Pancreas (tissue), 10 donors: ENCODE data around the gene MAP2K2. TPM values are rescaled to one million over a fixed set of nuclear protein-coding genes. Genes with fewer than 3 reads are reported as not detected.

Experiments used
- ATAC-seq, 4 donors: fragments of 200-7000 bp; cut with Tn5 transposase; one replicate each; pipeline versions ENCODE4 v1.8.0 to v1.9.1; 2020; ENCODE audit warnings: mild to moderate bottlenecking in 4 of 4, moderate library complexity in 4 of 4
- DNase-seq, 6 donors: peaks; one replicate each; pipeline ENCODE4 v3.0.0-alpha.2; 2020
- FAIRE-seq: peaks from 2 replicates; lab custom pipeline; 2012; peaks lifted over from hg19 to GRCh38; lab: Jason Lieb, UNC
- H3K27ac ChIP-seq, 4 donors: fragments of 200-600 bp; sonication (generic); 1 replicate in 3 of 4; 2 replicates in 1 of 4; pipeline versions ENCODE4 v1.5.0 to v1.8.0; 2020
- H3K27me3 ChIP-seq, 4 donors: fragments of 200-600 bp; one replicate each; pipeline ENCODE4 v1.8.0; 2021
- H3K36me3 ChIP-seq, 3 donors: fragments of 200-600 bp; sonication (generic) in 1 of 3; one replicate each; pipeline versions ENCODE4 v1.5.0 to v1.8.0; 2020 to 2021
- H3K4me1 ChIP-seq, 3 donors: fragments of 200-600 bp; one replicate each; pipeline ENCODE4 v1.8.0; 2021
- H3K4me3 ChIP-seq, 4 donors: fragments of 200-600 bp; sonication (generic) in 2 of 4; one replicate each; pipeline versions ENCODE4 v1.5.0 to v1.8.0; 2020 to 2021
- H3K9me3 ChIP-seq, 4 donors: fragments of 200-600 bp; one replicate each; pipeline ENCODE4 v1.8.0; 2021
- CTCF ChIP-seq, 4 donors: fragments of 200-600 bp; sonication (generic) in 3 of 4; IDR thresholded peaks; one replicate each; pipeline versions ENCODE4 v1.5.0 to v1.8.0; 2021; ENCODE audit warnings: antibody characterized with exemption in 4 of 4
- WGBS, 2 donors: extraction: QIAGEN DNeasy Blood & Tissue Kit; methylation state at CpG; one replicate each; pipeline ENCODE4 v1.1.7; 2013; 5-methylcytosine and 5-hydroxymethylcytosine counted together
- intact Hi-C, 3 donors: fragments of 100-400 bp; cut with DNase I; formaldehyde crosslinking; loops; one replicate each; pipeline versions ENCODE4 v1.11.1 to v1.14.2; 2022
- polyA plus RNA-seq, 2 donors: library from polyadenylated mRNA; stranded (reverse); fragments of 200-250 nt; gene quantifications; one replicate each; pipeline ENCODE4 v1.2.3, GENCODE V29; 2013
- total RNA-seq, 6 donors: library from RNA; stranded (reverse); fragmentation: NEBNext Ultra II Directional in 4 of 6; extraction: Animal tissue kit (Norgen Biotek cat#: 25700) in 4 of 6; gene quantifications; one replicate each; pipeline versions ENCODE4 v1.2.1 to v1.2.4, GENCODE V29; 2021 to 2023
- donor health status: healthy with polysubstance abuse.
- donor health status: DM: no; HTN: no; CAD: no; lungs with moderate emphysema.
- donor health status: DM: no; HTN: no; CAD: no.
- donor health status: control.
- donor health status: control.
- donor health status: Bipolar disorder and iron deficiency.
- donor health status: DM: yes; HTN: yes; CAD: no.
- donor health status: DM: no; HTN: no; CAD: no.
- donor health status: DM: no; HTN: no; CAD: no.
- donor health status: DM: yes; HTN: yes; CAD: no.

The MAP2K2 gene
- total and polyA plus RNA-seq, 8 donors: 52.4 to 183 (median 74.2) TPM

- Histone ChIP-seq H3K36me3 (no peaks in the 10 kb centered on the region), H3K4me1 (peaks cover 36 to 56% (median 42%) of the 10 kb centered on the region in 3 donors), H3K27ac (peak overlapping the region; percentile 66 to 93 (median 82)), H3K9me3 (no peaks in the 10 kb centered on the region), H3K4me3 (peak overlapping the region in 3 of 4 donors; percentile 6 to 44 (median 34)), H3K27me3 (no peaks in the 10 kb centered on the region)
- intact Hi-C loops: no loop called here
- FAIRE-seq (no peak), ATAC-seq (peak in 1 of 4 donors; percentile 12), DNase-seq (peak in 5 of 6 donors; percentile 45 to 82 (median 57))
- WGBS, 2 donors: 20 to 26% methylated on average over 16 of the region's 16 CpGs
- TF ChIP-seq CTCF (IDR thresholded peaks at IDR 0.05): no peak
Observed at GRCh38 chr19:4060621-4061177, 63.2 kb downstream of the MAP2K2 start.

- peak in 2 of 4 donors; percentile 1 to 3 for ATAC-seq
- Histone ChIP-seq H3K4me3 (peak overlapping the region in 2 of 4 donors; percentile 34 to 44), H3K36me3 (no peaks in the 10 kb centered on the region), H3K27me3 (no peaks in the 10 kb centered on the region), H3K9me3 (no peaks in the 10 kb centered on the region), H3K4me1 (peaks cover 36 to 56% (median 42%) of the 10 kb centered on the region in 3 donors), H3K27ac (peak overlapping the region; percentile 66 to 93 (median 82))
- peak in 4 of 6 donors; percentile 50 to 81 (median 70) for DNase-seq
- intact Hi-C loops: no loop called here
- no peak for FAIRE-seq
- TF ChIP-seq CTCF (IDR thresholded peaks at IDR 0.05): no peak
- WGBS, 2 donors: 45 to 47% methylated on average over 42 of the region's 42 CpGs
Observed at GRCh38 chr19:4059891-4060620, 63.9 kb downstream of the MAP2K2 start.

- Histone ChIP-seq H3K4me1 (peaks cover 36 to 56% (median 42%) of the 10 kb centered on the region in 3 donors), H3K27me3 (no peaks in the 10 kb centered on the region), H3K4me3 (peak overlapping the region in 1 of 4 donors; percentile 44), H3K9me3 (no peaks in the 10 kb centered on the region), H3K36me3 (peaks cover 0 to 5% (median 5%) of the 10 kb centered on the region in 3 donors), H3K27ac (peak overlapping the region; percentile 66 to 93 (median 82))
- intact Hi-C loops: no loop called here
- peak in 3 of 6 donors; percentile 52 to 75 (median 58) for DNase-seq
- ATAC-seq: no peak
- no peak for TF ChIP-seq CTCF (IDR thresholded peaks at IDR 0.05)
- no peak for FAIRE-seq
- WGBS, 2 donors: 70 to 76% methylated on average over 19 of the region's 19 CpGs
Observed at GRCh38 chr19:4059453-4059871, 64.5 kb downstream of the MAP2K2 start.

- ATAC-seq (peak in 1 of 4 donors; percentile 0), FAIRE-seq (no peak), DNase-seq (peak in 2 of 6 donors; percentile 63 to 81)
- no peaks in the 10 kb centered on the region for H3K27me3 ChIP-seq
- H3K27ac ChIP-seq: peak overlapping the region; percentile 66 to 93 (median 82)
- no peaks in the 10 kb centered on the region for H3K9me3 ChIP-seq
- no peak overlapping the region for H3K4me3 ChIP-seq
- peaks cover 36 to 56% (median 42%) of the 10 kb centered on the region in 3 donors for H3K4me1 ChIP-seq
- no peak for TF ChIP-seq CTCF (IDR thresholded peaks at IDR 0.05)
- peaks cover 0 to 11% (median 11%) of the 10 kb centered on the region in 3 donors for H3K36me3 ChIP-seq
- intact Hi-C loops: no loop called here
- WGBS, 2 donors: 72% methylated on average over 30 of the region's 30 CpGs
Observed at GRCh38 chr19:4058693-4059452, 65.0 kb downstream of the MAP2K2 start.
